Measurements from ENCODE around the gene HLA-DMA.
"Not testable (repeated sequence)": the region's sequence is repeated elsewhere in the genome, so short reads cannot be mapped to it uniquely, and the experiment has no call there.

Gene HLA-DMA

GRCh38 chr6:32950449-32950848 lies 2.4 kb downstream of the HLA-DMA start:
- no peak for DNase-seq

- no peak for DNase-seq
Observed at GRCh38 chr6:32950010-32950409, 2.9 kb downstream of the HLA-DMA start.

GRCh38 chr6:32949113-32949512 lies 3.8 kb downstream of the HLA-DMA start:
- DNase-seq = no peak

GRCh38 chr6:32947552-32948465 lies 5.1 kb downstream of the HLA-DMA start:
- no peak for DNase-seq

GRCh38 chr6:32946893-32947292 lies 6.0 kb downstream of the HLA-DMA start:
- DNase-seq = no peak

- DNase-seq = no peak
Observed at GRCh38 chr6:32945953-32946352, 6.9 kb downstream of the HLA-DMA start.

GRCh38 chr6:32945108-32945760 lies 7.7 kb downstream of the HLA-DMA start:
- no peak for DNase-seq

- no peak for DNase-seq
Observed at GRCh38 chr6:32943864-32944649, 8.8 kb downstream of the HLA-DMA start.

GRCh38 chr6:32942555-32943123 lies 10.3 kb downstream of the HLA-DMA start:
- not testable (repeated sequence) for DNase-seq

GRCh38 chr6:32941214-32941768 lies 11.6 kb downstream of the HLA-DMA start:
- DNase-seq = no peak

- no peak for DNase-seq
Observed at GRCh38 chr6:32940656-32941213, 12.2 kb downstream of the HLA-DMA start, which contains the start of gene HLA-DMB. Gene HLA-DMB, minus strand, starts transcription at chr6:32941028. Its CDS starts 221 bp downstream, at chr6:32940807.

GRCh38 chr6:32938494-32938893 lies 14.4 kb downstream of the HLA-DMA start:
- no peak for DNase-seq

- DNase-seq = no peak
Observed at GRCh38 chr6:32937230-32937633, 15.7 kb downstream of the HLA-DMA start.

GRCh38 chr6:32936239-32937152 lies 16.4 kb downstream of the HLA-DMA start:
- DNase-seq = no peak

GRCh38 chr6:32935551-32936238 lies 17.2 kb downstream of the HLA-DMA start:
- no peak for DNase-seq

- DNase-seq = peak; percentile 37
Observed at GRCh38 chr6:32933661-32934085, 19.2 kb downstream of the HLA-DMA start.

- DNase-seq = no peak
Observed at GRCh38 chr6:32932132-32932868, 20.6 kb downstream of the HLA-DMA start.

GRCh38 chr6:32931211-32931610 lies 21.7 kb downstream of the HLA-DMA start:
- DNase-seq = no peak

- no peak for DNase-seq
Observed at GRCh38 chr6:32922083-32922482, 30.8 kb downstream of the HLA-DMA start.

- DNase-seq = no peak
Observed at GRCh38 chr6:32920715-32921114, 32.2 kb downstream of the HLA-DMA start.
